Activated CD8-positive, alpha-beta memory T cell treated with anti-CD3 and anti-CD28 coated beads, Interleukin-2, amount 50 U/mL, for 24 hours (primary cell): ENCODE results near the gene SAV1.

Experiments
- DNase-seq: peaks from one replicate; pipeline ENCODE4 v3.0.0-alpha.2; 2020; ENCODE audit errors: extremely low read depth

The SAV1 gene

DNA sequence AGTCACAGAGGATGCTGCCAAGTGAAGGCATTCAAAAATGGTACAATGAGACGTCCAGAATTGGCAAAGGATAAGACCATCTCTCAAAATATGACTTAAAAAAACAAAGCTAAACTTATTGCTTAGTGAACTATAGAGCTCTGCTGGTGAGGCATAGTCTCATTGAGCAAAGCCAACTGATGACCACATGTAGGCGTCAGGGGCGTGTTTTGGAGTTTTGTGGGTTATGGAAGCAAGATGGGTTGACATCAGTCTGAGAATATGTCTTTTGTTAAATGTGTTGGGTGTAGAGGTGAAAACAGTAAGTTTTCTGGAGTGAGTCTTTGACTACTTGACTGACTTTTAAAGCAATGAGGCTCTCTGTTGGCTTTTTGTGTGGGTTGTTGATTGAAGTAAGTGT, 60.9 kb downstream of the SAV1 start:
- no peak for DNase-seq

DNA sequence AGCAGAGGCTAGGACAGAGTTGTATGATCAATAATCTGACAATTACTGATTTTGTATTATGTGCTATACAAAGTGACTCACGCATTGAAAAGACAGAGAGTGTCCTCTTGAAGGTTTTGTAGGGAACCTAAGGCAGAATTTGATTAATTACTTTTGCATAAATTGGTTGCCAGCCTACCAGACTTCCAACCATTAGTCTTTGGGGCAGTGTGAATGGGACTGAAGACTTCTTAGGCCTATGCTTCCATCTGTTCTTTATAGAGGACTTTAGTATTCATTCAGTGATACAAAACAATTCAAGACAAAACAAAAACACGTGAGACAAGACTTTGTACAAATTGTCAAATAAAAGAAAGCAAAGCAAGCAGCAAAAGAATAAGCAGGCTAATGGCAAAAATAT, 61.6 kb downstream of the SAV1 start:
- no peak for DNase-seq

DNA sequence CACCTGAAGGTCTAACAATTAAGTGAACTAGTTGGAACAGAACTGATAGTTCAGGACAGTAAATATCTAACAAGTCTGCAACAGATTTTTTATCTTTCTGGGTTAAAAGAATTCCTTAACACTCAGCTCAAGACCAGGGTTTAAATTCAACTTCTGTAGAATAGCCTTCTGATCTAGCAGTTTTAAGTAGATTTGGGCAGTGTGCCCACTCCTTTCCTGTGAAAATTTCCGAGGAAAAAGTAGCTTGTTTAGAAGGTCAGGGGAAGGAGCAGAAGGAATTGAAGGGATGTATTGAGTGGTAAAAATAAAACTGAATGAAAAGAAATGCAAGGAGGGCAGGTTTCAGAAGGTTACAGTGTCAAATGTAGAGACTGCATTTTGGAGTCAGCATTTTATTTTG, 62.3 kb downstream of the SAV1 start:
- DNase-seq: no peak

DNA sequence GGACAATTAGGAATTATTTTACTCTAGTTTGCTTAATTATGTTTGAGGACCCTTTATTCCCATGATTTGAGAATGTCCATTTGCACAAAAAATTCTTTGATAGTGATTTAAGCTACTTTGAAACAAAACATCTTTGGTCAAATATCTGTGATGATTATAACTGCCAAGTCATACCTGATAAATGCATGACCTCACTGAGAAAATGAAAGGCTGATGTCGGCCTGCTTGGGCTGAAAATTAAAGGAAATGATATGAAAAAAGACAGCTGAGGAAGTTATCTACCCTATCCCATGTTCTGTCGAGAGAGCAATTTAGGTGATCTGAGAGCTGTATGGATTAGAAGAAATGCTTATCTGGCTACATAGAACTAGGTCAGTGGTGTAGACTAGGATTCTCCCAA, 64.5 kb downstream of the SAV1 start:
- DNase-seq: no peak

DNA sequence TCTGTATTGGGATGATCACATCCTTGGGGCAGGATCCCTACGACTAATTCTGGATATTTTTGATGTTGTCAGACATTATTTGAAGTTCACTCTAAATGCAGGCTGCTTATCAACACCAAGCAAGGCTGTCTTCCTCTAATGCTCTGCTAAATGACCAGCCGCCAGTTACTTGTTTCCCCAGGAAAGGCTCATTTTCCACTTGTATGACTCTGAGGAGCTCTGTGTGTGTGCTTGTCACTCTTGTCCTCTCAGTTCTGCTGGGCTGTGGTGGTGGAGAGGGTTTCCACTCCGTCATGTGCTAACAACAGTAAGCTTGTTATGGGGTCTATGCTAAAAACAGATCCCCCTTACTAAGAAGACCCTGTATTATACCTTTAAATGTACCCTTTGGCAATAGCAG, 66.1 kb downstream of the SAV1 start:
- no peak for DNase-seq

DNA sequence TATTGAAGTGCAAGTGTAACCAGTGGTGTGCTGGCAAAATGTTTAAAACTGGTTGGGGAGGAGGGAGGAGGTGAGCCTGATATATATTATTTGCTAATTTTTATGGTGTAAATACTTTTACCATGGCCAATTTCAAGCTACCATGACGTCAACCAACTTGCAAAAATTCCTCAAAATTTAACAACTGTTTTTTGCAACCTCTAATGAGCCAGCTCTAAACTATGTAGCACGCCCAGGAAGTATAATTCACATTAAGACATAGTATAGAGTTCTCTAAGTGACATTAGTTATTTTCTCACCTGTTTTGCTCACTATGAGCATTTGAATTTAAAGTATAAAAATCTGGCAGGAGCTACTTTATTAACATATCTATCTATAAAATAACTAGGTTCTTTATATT, 66.7 kb downstream of the SAV1 start:
- DNase-seq: no peak

DNA sequence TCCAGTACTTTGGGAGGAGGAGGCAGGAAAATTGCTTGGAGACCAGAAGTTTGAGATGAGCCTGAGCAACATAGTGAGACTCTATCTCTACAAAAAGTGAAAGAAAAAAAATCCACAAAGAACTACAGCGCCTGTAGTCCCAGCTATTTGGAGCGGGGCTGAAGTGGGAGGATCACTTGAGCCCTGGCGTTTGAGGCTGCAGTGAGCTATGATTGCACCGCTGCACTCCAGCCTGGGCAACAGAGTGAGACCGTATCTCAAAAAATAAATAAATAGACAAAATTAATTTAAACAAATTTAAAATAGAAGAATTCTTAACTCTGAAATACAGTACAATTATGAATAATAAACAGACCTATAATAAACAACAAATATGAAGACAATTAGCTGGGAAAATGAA, 67.3 kb downstream of the SAV1 start:
- no peak for DNase-seq

DNA sequence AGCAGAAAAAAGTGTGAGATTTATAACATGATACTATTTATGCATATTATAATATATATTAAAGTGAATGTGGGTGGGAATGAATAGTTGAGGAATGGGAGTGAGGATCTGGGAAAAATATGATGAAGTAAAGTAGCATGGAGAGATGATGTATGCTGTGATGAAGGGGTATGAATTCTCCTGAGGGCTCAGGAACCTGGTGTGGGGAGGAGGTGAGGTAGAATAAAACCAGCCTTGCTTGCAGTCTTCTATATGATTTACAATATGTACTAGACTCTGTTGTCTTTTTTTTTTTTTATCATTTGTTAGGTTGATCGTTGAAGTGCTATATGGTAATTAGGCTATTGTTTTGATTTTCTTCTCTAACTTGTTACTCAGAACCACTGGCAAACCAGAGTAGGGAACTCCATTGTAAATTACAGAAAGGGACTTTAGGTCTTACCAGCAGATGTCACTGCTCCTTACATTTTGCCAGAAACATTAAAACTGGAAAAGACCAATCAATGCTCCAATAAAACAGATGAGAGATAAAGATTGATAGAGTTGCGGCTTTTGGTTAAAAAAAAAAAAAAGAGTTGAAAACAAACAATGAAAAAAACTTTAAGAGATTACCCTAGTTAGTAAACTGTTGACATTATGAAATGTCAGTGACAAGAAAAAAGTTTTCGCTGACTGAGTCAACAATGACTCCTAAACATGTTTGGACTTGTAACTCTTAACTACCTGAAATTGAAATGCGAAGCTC, 68.2 kb downstream of the SAV1 start:
- no peak for DNase-seq

DNA sequence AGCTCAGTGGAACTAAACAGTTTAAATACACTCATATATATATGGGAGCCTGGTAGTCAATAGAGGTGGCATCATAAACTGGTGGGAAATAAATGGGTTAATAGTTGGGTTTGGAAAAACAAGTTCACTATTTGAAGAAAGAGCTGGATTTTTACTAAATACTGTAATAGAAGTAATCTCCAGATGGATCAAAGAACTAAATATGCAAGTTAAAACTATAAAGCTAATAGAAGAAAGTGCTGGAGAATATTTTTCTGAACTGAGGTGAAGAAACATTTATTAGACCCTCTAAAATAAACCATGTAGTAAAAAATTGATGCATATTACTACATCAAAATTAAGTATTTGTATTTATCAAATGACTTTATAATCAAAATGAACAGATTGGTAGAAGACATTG, 69.3 kb downstream of the SAV1 start:
- DNase-seq: no peak

DNA sequence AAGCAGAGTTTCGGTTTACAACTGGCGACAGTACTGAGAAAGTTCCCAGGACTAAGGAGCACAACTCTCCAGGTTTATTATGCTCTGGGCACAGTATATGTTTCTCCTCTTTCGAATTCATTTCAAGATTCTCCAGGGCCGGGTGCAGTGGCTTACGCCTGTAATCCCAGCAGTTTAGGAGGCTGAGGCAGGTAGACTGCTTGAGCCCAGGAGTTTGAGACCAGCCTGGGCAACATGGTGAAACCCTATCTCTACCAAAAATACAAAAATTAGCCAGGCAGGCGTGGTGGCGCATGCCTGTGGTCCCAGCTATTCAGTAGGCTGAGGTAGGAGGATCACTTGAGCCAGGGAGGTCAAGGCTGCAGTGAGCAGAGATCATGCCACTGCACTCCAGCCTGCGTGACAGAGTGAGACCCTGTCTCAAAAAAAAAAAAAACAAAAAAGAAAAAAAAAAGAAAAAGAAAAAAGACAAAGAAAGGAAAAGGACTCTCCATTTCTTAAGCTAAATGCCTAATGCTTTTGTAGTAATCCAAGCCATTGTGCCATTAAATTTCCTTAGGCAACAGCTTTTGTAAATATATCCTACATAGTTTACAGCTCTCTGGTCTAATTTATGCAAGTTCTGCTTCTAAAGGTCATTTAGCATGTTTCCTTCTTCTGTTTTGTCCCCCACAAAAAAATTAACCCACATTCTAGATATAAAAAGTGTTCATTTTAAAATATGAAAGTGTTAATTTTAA, 73.4 kb downstream of the SAV1 start:
- no peak for DNase-seq

DNA sequence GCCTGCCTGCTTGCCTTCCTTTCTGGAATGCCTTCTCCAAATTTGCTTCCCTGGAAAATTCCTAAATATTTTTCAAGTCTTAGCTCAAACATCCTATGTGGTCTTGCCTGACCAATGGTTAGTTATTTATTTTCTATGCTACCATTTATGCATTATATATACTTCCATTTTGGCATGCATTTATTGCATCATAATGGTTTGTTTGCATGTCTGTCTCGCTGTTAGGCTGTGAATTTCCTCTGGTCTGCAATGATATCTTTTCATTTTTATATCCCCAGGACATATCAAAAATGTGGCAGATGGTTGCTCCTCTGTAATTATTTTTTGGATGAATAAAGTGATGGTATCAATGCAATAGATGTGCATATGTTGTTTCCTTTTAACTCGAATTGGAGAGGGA, 77.6 kb downstream of the SAV1 start:
- no peak for DNase-seq
